HG03575 (cell line): Measurements from ENCODE around the gene THEMIS.
"Not testable (repeated sequence)": the region's sequence is repeated elsewhere in the genome, so short reads cannot be mapped to it uniquely, and the experiment has no call there.

Experiments
- ATAC-seq: cut with Tn5 transposase; IDR thresholded peaks from one replicate; pipeline ENCODE4 v1.9.1; 2021; ENCODE audit not compliant: unreplicated experiment, insufficient number of reproducible peaks, low FRiP score; ENCODE audit errors: extremely low read depth

THEMIS gene

GRCh38 chr6:127687490-127687889 lies 213.4 kb downstream of the THEMIS start:
- ATAC-seq = not testable (repeated sequence)

GRCh38 chr6:127686084-127686483 lies 214.8 kb downstream of the THEMIS start:
- ATAC-seq = no peak

DNA sequence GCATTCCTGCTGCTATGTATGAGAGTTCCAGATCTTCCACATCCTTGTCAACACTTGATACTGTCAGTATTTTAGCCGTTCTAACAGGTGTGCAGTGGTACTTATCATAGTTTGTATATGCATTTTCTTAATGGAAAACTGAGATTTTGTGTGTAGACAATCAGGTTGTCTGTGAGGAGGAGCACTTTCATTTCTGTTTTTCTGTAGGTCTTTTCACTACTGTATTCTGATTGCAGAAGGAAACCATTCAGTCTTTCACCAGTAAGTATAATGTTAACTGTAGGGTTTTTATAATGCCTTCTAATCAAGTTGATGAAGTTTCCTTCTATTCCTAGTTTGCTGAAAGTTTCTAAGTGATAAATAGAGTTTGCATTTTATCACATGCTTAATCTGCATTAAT lies 216.4 kb downstream of the THEMIS start:
- no peak for ATAC-seq
